ENCODE data around the gene SYK. TPM values are rescaled to one million over a fixed set of nuclear protein-coding genes. Genes with fewer than 3 reads are reported as not detected.

Gene SYK
- total RNA-seq, 1 donor from 2014 or later: 10.7 TPM

- H3K27ac Mint-ChIP-seq (ENCODE audit: unreplicated experiment): no peak overlapping the region
- no peaks in the 10 kb centered on the region for H3K4me1 Mint-ChIP-seq (ENCODE audit: low read depth, unreplicated experiment)
Measured at GRCh38 chr9:90926936-90927335, 125.3 kb downstream of the SYK start.

GRCh38 chr9:90927496-90927895 lies 125.9 kb downstream of the SYK start:
- DNase-seq: no peak
- peaks cover 1% of the 10 kb centered on the region for H3K9me3 Mint-ChIP-seq (ENCODE audit: unreplicated experiment)
- no peaks in the 10 kb centered on the region for H3K4me1 Mint-ChIP-seq (ENCODE audit: low read depth, unreplicated experiment)
- no peak overlapping the region for H3K27ac Mint-ChIP-seq (ENCODE audit: unreplicated experiment)
- no peaks in the 10 kb centered on the region for H3K27me3 Mint-ChIP-seq (ENCODE audit: unreplicated experiment)
- TF ChIP-seq, protein P1, sequence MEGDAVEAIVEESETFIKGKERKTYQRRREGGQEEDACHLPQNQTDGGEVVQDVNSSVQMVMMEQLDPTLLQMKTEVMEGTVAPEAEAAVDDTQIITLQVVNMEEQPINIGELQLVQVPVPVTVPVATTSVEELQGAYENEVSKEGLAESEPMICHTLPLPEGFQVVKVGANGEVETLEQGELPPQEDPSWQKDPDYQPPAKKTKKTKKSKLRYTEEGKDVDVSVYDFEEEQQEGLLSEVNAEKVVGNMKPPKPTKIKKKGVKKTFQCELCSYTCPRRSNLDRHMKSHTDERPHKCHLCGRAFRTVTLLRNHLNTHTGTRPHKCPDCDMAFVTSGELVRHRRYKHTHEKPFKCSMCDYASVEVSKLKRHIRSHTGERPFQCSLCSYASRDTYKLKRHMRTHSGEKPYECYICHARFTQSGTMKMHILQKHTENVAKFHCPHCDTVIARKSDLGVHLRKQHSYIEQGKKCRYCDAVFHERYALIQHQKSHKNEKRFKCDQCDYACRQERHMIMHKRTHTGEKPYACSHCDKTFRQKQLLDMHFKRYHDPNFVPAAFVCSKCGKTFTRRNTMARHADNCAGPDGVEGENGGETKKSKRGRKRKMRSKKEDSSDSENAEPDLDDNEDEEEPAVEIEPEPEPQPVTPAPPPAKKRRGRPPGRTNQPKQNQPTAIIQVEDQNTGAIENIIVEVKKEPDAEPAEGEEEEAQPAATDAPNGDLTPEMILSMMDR (IDR thresholded peaks at IDR 0.05; ENCODE audit: partially characterized antibody, unreplicated experiment): no peak
- H3K36me3 Mint-ChIP-seq (ENCODE audit: unreplicated experiment): no peaks in the 10 kb centered on the region
- H3K4me3 Mint-ChIP-seq (ENCODE audit: unreplicated experiment): no peak overlapping the region

More at GRCh38 chr9:90926936-90927335, 125.3 kb downstream of the SYK start:
- H3K27me3 Mint-ChIP-seq (ENCODE audit: unreplicated experiment): no peaks in the 10 kb centered on the region
- DNase-seq: no peak
- H3K4me3 Mint-ChIP-seq (ENCODE audit: unreplicated experiment): no peak overlapping the region
- no peaks in the 10 kb centered on the region for H3K36me3 Mint-ChIP-seq (ENCODE audit: unreplicated experiment)
- TF ChIP-seq, protein P1 (IDR thresholded peaks at IDR 0.05; ENCODE audit: partially characterized antibody, unreplicated experiment): no peak
- peaks cover 1% of the 10 kb centered on the region for H3K9me3 Mint-ChIP-seq (ENCODE audit: unreplicated experiment)

GRCh38 chr9:90929626-90930025 lies 128.0 kb downstream of the SYK start:
- Mint-ChIP-seq H3K36me3 (ENCODE audit: unreplicated experiment) (no peaks in the 10 kb centered on the region), H3K27ac (ENCODE audit: unreplicated experiment) (no peak overlapping the region), H3K4me3 (ENCODE audit: unreplicated experiment) (no peak overlapping the region), H3K27me3 (ENCODE audit: unreplicated experiment) (no peaks in the 10 kb centered on the region), H3K9me3 (ENCODE audit: unreplicated experiment) (no peaks in the 10 kb centered on the region), H3K4me1 (ENCODE audit: low read depth, unreplicated experiment) (no peaks in the 10 kb centered on the region)
- no peak for DNase-seq
- TF ChIP-seq, protein P1 (IDR thresholded peaks at IDR 0.05; ENCODE audit: partially characterized antibody, unreplicated experiment): no peak

DNA sequence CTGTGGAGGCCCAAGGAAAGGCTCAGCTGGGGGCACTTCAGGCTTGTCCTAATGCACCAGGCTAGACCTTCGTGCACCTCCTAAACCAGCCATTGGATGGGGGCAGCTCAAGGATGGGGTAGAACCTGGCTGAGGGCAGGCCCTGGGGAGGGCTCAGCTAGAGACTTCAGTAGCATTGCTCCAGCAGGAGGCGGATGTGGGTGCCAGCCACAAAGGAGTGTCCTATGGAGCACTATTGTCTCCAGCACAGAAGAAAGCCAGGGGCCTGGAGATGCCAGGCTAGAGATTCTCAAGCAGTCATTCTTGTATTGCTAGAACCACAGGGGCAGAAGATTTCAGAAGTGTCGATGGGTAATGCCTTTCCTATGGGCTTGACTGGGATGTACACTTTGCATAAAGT lies 131.8 kb downstream of the SYK start:
- DNase-seq: no peak
- TF ChIP-seq, protein P1 (IDR thresholded peaks at IDR 0.05; ENCODE audit: partially characterized antibody, unreplicated experiment): no peak
- no peaks in the 10 kb centered on the region for H3K4me1 Mint-ChIP-seq (ENCODE audit: low read depth, unreplicated experiment)

DNA sequence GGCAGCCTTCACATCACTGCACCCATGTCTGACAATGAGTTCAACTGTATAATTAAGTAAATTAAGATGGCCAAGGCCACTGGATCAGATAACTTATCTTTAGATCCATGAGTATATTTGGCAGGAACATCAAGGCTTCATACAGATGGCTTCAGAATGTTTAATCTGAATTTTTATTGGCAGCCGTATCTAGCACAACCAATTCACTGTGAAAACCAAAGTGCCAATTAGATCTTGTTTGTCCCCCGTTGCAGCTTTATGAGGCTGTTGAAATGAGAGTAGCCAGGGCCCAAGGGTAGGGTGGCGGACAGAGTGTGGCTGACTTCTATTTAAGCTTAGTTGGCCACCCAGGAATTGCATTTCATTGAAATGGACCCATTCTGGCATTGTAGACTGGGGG lies 137.7 kb downstream of the SYK start:
- no peaks in the 10 kb centered on the region for H3K4me1 Mint-ChIP-seq (ENCODE audit: low read depth, unreplicated experiment)
- peaks cover 2% of the 10 kb centered on the region for H3K27me3 Mint-ChIP-seq (ENCODE audit: unreplicated experiment)
- TF ChIP-seq, protein P1 (IDR thresholded peaks at IDR 0.05; ENCODE audit: partially characterized antibody, unreplicated experiment): no peak
- H3K36me3 Mint-ChIP-seq (ENCODE audit: unreplicated experiment): no peaks in the 10 kb centered on the region
- H3K4me3 Mint-ChIP-seq (ENCODE audit: unreplicated experiment): no peak overlapping the region
- H3K9me3 Mint-ChIP-seq (ENCODE audit: unreplicated experiment): no peaks in the 10 kb centered on the region
- no peak for DNase-seq
- H3K27ac Mint-ChIP-seq (ENCODE audit: unreplicated experiment): no peak overlapping the region

More for the DNA sequence above, 131.8 kb downstream of the SYK start:
- H3K27me3 Mint-ChIP-seq (ENCODE audit: unreplicated experiment): peaks cover 2% of the 10 kb centered on the region
- no peak overlapping the region for H3K4me3 Mint-ChIP-seq (ENCODE audit: unreplicated experiment)
- H3K27ac Mint-ChIP-seq (ENCODE audit: unreplicated experiment): no peak overlapping the region
- H3K36me3 Mint-ChIP-seq (ENCODE audit: unreplicated experiment): no peaks in the 10 kb centered on the region
- no peaks in the 10 kb centered on the region for H3K9me3 Mint-ChIP-seq (ENCODE audit: unreplicated experiment)

Data from glutamatergic neuron (in vitro differentiated cells).